ENCODE measurements around the gene PSD4. TPM values are rescaled to one million over a fixed set of nuclear protein-coding genes. Genes with fewer than 3 reads are reported as not detected.

The PSD4 gene
- total RNA-seq = 1.6 TPM
- polyA plus RNA-seq (ENCODE audit: insufficient read depth in 1 of 8, insufficient read length in 8 of 8, low replicate concordance in 1 of 8) = 1 to 10 TPM in 7 of 8 donors, under 1 TPM in 1; 0.95 to 3.2 (median 1.9) TPM
- long read RNA-seq, donor 1 = 0 reads
- long read RNA-seq, donor 2 = 0 reads
- long read RNA-seq, donor 3, partial matches to known transcripts = 0 of 1 reads
- long read RNA-seq, donor 3, other reads (novel, unspliced or antisense) = 0 of 1 reads
- long read RNA-seq, donor 4 = 0 reads
- long read RNA-seq, donor 5 = 0 reads
- long read RNA-seq, donor 6 = 0 reads
- long read RNA-seq, donor 7 = 0 reads
- long read RNA-seq, donor 8 = 0 reads
- long read RNA-seq, donor 9 = 0 reads
- long read RNA-seq, donor 10 = 0 reads
- long read RNA-seq, donor 11 = 0 reads

- H3K9me3 ChIP-seq (replicated peaks; ENCODE audit: control insufficient read depth, low read depth, low read length) = no peaks in the 10 kb centered on the region
- DNase-seq = peak; percentile 40
- no peaks in the 10 kb centered on the region for H3K36me3 ChIP-seq (ENCODE audit: control insufficient read depth, insufficient read depth, low read length)
- WGBS (ENCODE audit: insufficient coverage) = 54% methylated on average over 12 of the region's 14 CpGs
- no peaks in the 10 kb centered on the region for H3K27me3 ChIP-seq (ENCODE audit: control insufficient read depth, insufficient read depth, low read length)
- H3K4me1 ChIP-seq (ENCODE audit: control insufficient read depth, insufficient read depth, low read length) = no peaks in the 10 kb centered on the region
- no peak within 1 kb of the TSS for H3K27ac ChIP-seq (ENCODE audit: low read length)
- peak within 1 kb of the TSS; percentile 11 for H3K4me3 ChIP-seq (ENCODE audit: low read length)
These were observed at the start of gene PSD4 for GRCh38 chr2:113173542-113174375. PSD4 (plus strand) TSS chr2:113173971; CDS start chr2:113182457, 8,486 bp downstream.

- no peaks in the 10 kb centered on the region for H3K4me1 ChIP-seq (ENCODE audit: control insufficient read depth, insufficient read depth, low read length)
- H3K27ac ChIP-seq (ENCODE audit: low read length) = no peak overlapping the region
- no peak for DNase-seq
- WGBS (ENCODE audit: insufficient coverage) = 78% methylated on average over 6 of the region's 12 CpGs
- no peak overlapping the region for H3K4me3 ChIP-seq (ENCODE audit: low read length)
- H3K9me3 ChIP-seq (replicated peaks; ENCODE audit: control insufficient read depth, low read depth, low read length) = no peaks in the 10 kb centered on the region
- H3K27me3 ChIP-seq (ENCODE audit: control insufficient read depth, insufficient read depth, low read length) = peaks cover 2% of the 10 kb centered on the region
- H3K36me3 ChIP-seq (ENCODE audit: control insufficient read depth, insufficient read depth, low read length) = no peaks in the 10 kb centered on the region
These were observed 49.4 kb upstream of the PSD4 start for GRCh38 chr2:113124181-113124961.

- no peak overlapping the region for H3K4me3 ChIP-seq (ENCODE audit: low read length)
- 65% methylated on average over 2 of the region's 6 CpGs for WGBS (ENCODE audit: insufficient coverage)
- no peak for DNase-seq
- no peaks in the 10 kb centered on the region for H3K9me3 ChIP-seq (replicated peaks; ENCODE audit: control insufficient read depth, low read depth, low read length)
- H3K27ac ChIP-seq (ENCODE audit: low read length) = no peak overlapping the region
- peaks cover 2% of the 10 kb centered on the region for H3K27me3 ChIP-seq (ENCODE audit: control insufficient read depth, insufficient read depth, low read length)
- no peaks in the 10 kb centered on the region for H3K4me1 ChIP-seq (ENCODE audit: control insufficient read depth, insufficient read depth, low read length)
- H3K36me3 ChIP-seq (ENCODE audit: control insufficient read depth, insufficient read depth, low read length) = no peaks in the 10 kb centered on the region
These were observed 48.6 kb upstream of the PSD4 start for GRCh38 chr2:113124984-113125855.

- no peak within 1 kb of the TSS for H3K4me3 ChIP-seq (ENCODE audit: low read length)
- DNase-seq = peak; percentile 52
- H3K27ac ChIP-seq (ENCODE audit: low read length) = no peak within 1 kb of the TSS
These were observed 46.7 kb upstream of the PSD4 start, which contains the start of gene IL1RN for GRCh38 chr2:113126845-113127645. IL1RN (plus strand) TSS chr2:113127598; CDS start chr2:113127625, 27 bp downstream.

GRCh38 chr2:113127646-113128570 is 45.9 kb upstream of the PSD4 start:
- 80% methylated on average over 6 of the region's 15 CpGs for WGBS (ENCODE audit: insufficient coverage)
- no peak overlapping the region for H3K27ac ChIP-seq (ENCODE audit: low read length)
- no peaks in the 10 kb centered on the region for H3K36me3 ChIP-seq (ENCODE audit: control insufficient read depth, insufficient read depth, low read length)
- H3K9me3 ChIP-seq (replicated peaks; ENCODE audit: control insufficient read depth, low read depth, low read length) = no peaks in the 10 kb centered on the region
- H3K4me3 ChIP-seq (ENCODE audit: low read length) = no peak overlapping the region
- no peaks in the 10 kb centered on the region for H3K27me3 ChIP-seq (ENCODE audit: control insufficient read depth, insufficient read depth, low read length)
- no peaks in the 10 kb centered on the region for H3K4me1 ChIP-seq (ENCODE audit: control insufficient read depth, insufficient read depth, low read length)
- DNase-seq = no peak

More at GRCh38 chr2:113126845-113127645, 46.7 kb upstream of the PSD4 start, which contains the start of gene IL1RN:
- H3K27me3 ChIP-seq (ENCODE audit: control insufficient read depth, insufficient read depth, low read length) = peaks cover 2% of the 10 kb centered on the region
- 70% methylated on average over 6 of the region's 16 CpGs for WGBS (ENCODE audit: insufficient coverage)
- no peaks in the 10 kb centered on the region for H3K9me3 ChIP-seq (replicated peaks; ENCODE audit: control insufficient read depth, low read depth, low read length)
- no peaks in the 10 kb centered on the region for H3K36me3 ChIP-seq (ENCODE audit: control insufficient read depth, insufficient read depth, low read length)
- H3K4me1 ChIP-seq (ENCODE audit: control insufficient read depth, insufficient read depth, low read length) = no peaks in the 10 kb centered on the region

- H3K27me3 ChIP-seq (ENCODE audit: control insufficient read depth, insufficient read depth, low read length) = no peaks in the 10 kb centered on the region
- DNase-seq = no peak
- H3K27ac ChIP-seq (ENCODE audit: low read length) = no peak overlapping the region
- WGBS (ENCODE audit: insufficient coverage) = 33% methylated on average over 2 of the region's 2 CpGs
- H3K4me1 ChIP-seq (ENCODE audit: control insufficient read depth, insufficient read depth, low read length) = no peaks in the 10 kb centered on the region
- no peaks in the 10 kb centered on the region for H3K36me3 ChIP-seq (ENCODE audit: control insufficient read depth, insufficient read depth, low read length)
- no peak overlapping the region for H3K4me3 ChIP-seq (ENCODE audit: low read length)
- H3K9me3 ChIP-seq (replicated peaks; ENCODE audit: control insufficient read depth, low read depth, low read length) = no peaks in the 10 kb centered on the region
These were observed 44.2 kb upstream of the PSD4 start for GRCh38 chr2:113129519-113130078.

- H3K36me3 ChIP-seq (ENCODE audit: control insufficient read depth, insufficient read depth, low read length) = no peaks in the 10 kb centered on the region
- 80% methylated on average over 5 of the region's 7 CpGs for WGBS (ENCODE audit: insufficient coverage)
- no peak overlapping the region for H3K27ac ChIP-seq (ENCODE audit: low read length)
- H3K27me3 ChIP-seq (ENCODE audit: control insufficient read depth, insufficient read depth, low read length) = no peaks in the 10 kb centered on the region
- no peak overlapping the region for H3K4me3 ChIP-seq (ENCODE audit: low read length)
- H3K9me3 ChIP-seq (replicated peaks; ENCODE audit: control insufficient read depth, low read depth, low read length) = no peaks in the 10 kb centered on the region
- no peaks in the 10 kb centered on the region for H3K4me1 ChIP-seq (ENCODE audit: control insufficient read depth, insufficient read depth, low read length)
- no peak for DNase-seq
These were observed 42.2 kb upstream of the PSD4 start for GRCh38 chr2:113131352-113132185.

Measured in muscle of leg (tissue), 16 donors.